Germinal center (tissue), 1 donor: ENCODE data around the gene FAM107B.
A peak's percentile ranks its signal among the peaks of the same experiment; 100 is the strongest.
"Not testable (repeated sequence)": the region's sequence is repeated elsewhere in the genome, so short reads cannot be mapped to it uniquely, and the experiment has no call there.

Source experiments
- DNase-seq: peaks from one replicate; pipeline ENCODE4 v3.0.0; 2012; ENCODE audit warnings: mixed read lengths, low spot score

Gene FAM107B

GRCh38 chr10:14664345-14664744 lies 110.4 kb downstream of the FAM107B start:
- DNase-seq = no peak

- no peak for DNase-seq
These were observed 112.9 kb downstream of the FAM107B start for GRCh38 chr10:14661818-14662217.

GRCh38 chr10:14660831-14661230 lies 113.9 kb downstream of the FAM107B start:
- no peak for DNase-seq

- DNase-seq = peak; percentile 73
These were observed 115.0 kb downstream of the FAM107B start for GRCh38 chr10:14659626-14660196.

- not testable (repeated sequence) for DNase-seq
These were observed 115.6 kb downstream of the FAM107B start for GRCh38 chr10:14659137-14659536.

- no peak for DNase-seq
These were observed 116.2 kb downstream of the FAM107B start for GRCh38 chr10:14658331-14659127.

- DNase-seq = no peak
These were observed 118.5 kb downstream of the FAM107B start for GRCh38 chr10:14656052-14656730.

- DNase-seq = no peak
These were observed 119.8 kb downstream of the FAM107B start for GRCh38 chr10:14654821-14655382.

- no peak for DNase-seq
These were observed 121.2 kb downstream of the FAM107B start for GRCh38 chr10:14653271-14654161.

GRCh38 chr10:14652816-14653215 lies 121.9 kb downstream of the FAM107B start:
- no peak for DNase-seq

- DNase-seq = no peak
These were observed 122.6 kb downstream of the FAM107B start for GRCh38 chr10:14652067-14652466.

- no peak for DNase-seq
These were observed 125.0 kb downstream of the FAM107B start for GRCh38 chr10:14649739-14650138.

- DNase-seq = no peak
These were observed 125.8 kb downstream of the FAM107B start for GRCh38 chr10:14648946-14649345.

- DNase-seq = peak; percentile 75
These were observed 126.5 kb downstream of the FAM107B start for GRCh38 chr10:14648005-14648765.

GRCh38 chr10:14645239-14645960 lies 129.3 kb downstream of the FAM107B start:
- DNase-seq = peak; percentile 36

GRCh38 chr10:14639637-14640036 lies 135.1 kb downstream of the FAM107B start:
- no peak for DNase-seq

GRCh38 chr10:14635043-14635710 lies 139.5 kb downstream of the FAM107B start:
- DNase-seq = no peak

- not testable (repeated sequence) for DNase-seq
These were observed 140.1 kb downstream of the FAM107B start for GRCh38 chr10:14634572-14634971.

- DNase-seq = no peak
These were observed 148.8 kb downstream of the FAM107B start for GRCh38 chr10:14625765-14626525.
